ENCODE data around the gene STKLD1.
A peak's percentile ranks its signal among the peaks of the same experiment; 100 is the strongest.
"Not testable (repeated sequence)": the region's sequence is repeated elsewhere in the genome, so short reads cannot be mapped to it uniquely, and the experiment has no call there.

Gene STKLD1

GRCh38 chr9:133375724-133376654 lies at the start of gene STKLD1, which contains the start of gene SURF4:
Gene STKLD1, plus strand, starts transcription at chr9:133376366. Its CDS starts 108 bp downstream, at chr9:133376474.
Gene SURF4, minus strand, starts transcription at chr9:133376060. Its CDS starts 91 bp downstream, at chr9:133375969.
- peak; percentile 83 for DNase-seq

- DNase-seq: not testable (repeated sequence)
These were observed 49.1 kb upstream of the STKLD1 start for GRCh38 chr9:133327021-133327420.

- DNase-seq: no peak
These were observed 48.2 kb upstream of the STKLD1 start for GRCh38 chr9:133327834-133328484.

GRCh38 chr9:133329306-133330156 lies 46.6 kb upstream of the STKLD1 start:
- DNase-seq: not testable (repeated sequence)

- no peak for DNase-seq
These were observed 44.9 kb upstream of the STKLD1 start for GRCh38 chr9:133331221-133331620.

GRCh38 chr9:133331641-133332380 lies 44.4 kb upstream of the STKLD1 start:
- DNase-seq: no peak

GRCh38 chr9:133332381-133332730 lies 43.8 kb upstream of the STKLD1 start:
- no peak for DNase-seq

- DNase-seq: no peak
These were observed 43.2 kb upstream of the STKLD1 start for GRCh38 chr9:133333011-133333410.

- DNase-seq: no peak
These were observed 42.6 kb upstream of the STKLD1 start for GRCh38 chr9:133333566-133333965.

GRCh38 chr9:133334161-133334560 lies 42.0 kb upstream of the STKLD1 start:
- DNase-seq: no peak

- not testable (repeated sequence) for DNase-seq
These were observed 41.3 kb upstream of the STKLD1 start for GRCh38 chr9:133334888-133335287.

GRCh38 chr9:133335924-133336811 lies 40.0 kb upstream of the STKLD1 start, which contains the start of gene SURF6:
Gene SURF6, minus strand, starts transcription at chr9:133336188. Its CDS starts 56 bp downstream, at chr9:133336132.
- DNase-seq: peak; percentile 76

- no peak for DNase-seq
These were observed 36.5 kb upstream of the STKLD1 start for GRCh38 chr9:133339641-133340040.

GRCh38 chr9:133340256-133340655 lies 35.9 kb upstream of the STKLD1 start:
- DNase-seq: peak; percentile 65

- DNase-seq: no peak
These were observed 35.2 kb upstream of the STKLD1 start for GRCh38 chr9:133340916-133341315.

GRCh38 chr9:133341369-133342068 lies 34.6 kb upstream of the STKLD1 start:
- DNase-seq: peak; percentile 91

GRCh38 chr9:133342069-133342406 lies 34.1 kb upstream of the STKLD1 start:
- no peak for DNase-seq

- no peak for DNase-seq
These were observed 33.6 kb upstream of the STKLD1 start for GRCh38 chr9:133342570-133342969.

- DNase-seq: no peak
These were observed 32.1 kb upstream of the STKLD1 start for GRCh38 chr9:133344071-133344470.

- DNase-seq: no peak
These were observed 31.2 kb upstream of the STKLD1 start for GRCh38 chr9:133344979-133345378.

- no peak for DNase-seq
These were observed 30.6 kb upstream of the STKLD1 start for GRCh38 chr9:133345596-133345995.

Data from GF-D8 (cell line).